AG04449 (cell line): ENCODE data around the gene IQCE.
"Not testable (repeated sequence)": the region's sequence is repeated elsewhere in the genome, so short reads cannot be mapped to it uniquely, and the experiment has no call there.

Source experiments
- CTCF ChIA-PET: fragments of 350-600 bp; formaldehyde crosslinking; extraction: SDS; loops from one replicate; lab custom pipeline; 2021; ENCODE audit warnings: antibody characterized with exemption; lab: Yijun Ruan, JAX
- POLR2A ChIA-PET: fragments of 400-600, 350-600 bp; formaldehyde crosslinking; extraction: SDS; loops from one replicate; lab custom pipeline; 2020; ENCODE audit warnings: antibody characterized with exemption, inconsistent platforms; lab: Yijun Ruan, JAX
- DNase-seq: peaks from one replicate; pipeline ENCODE4 v3.0.0-alpha.2; 2010; ENCODE audit warnings: low read depth, low spot score
- H3K4me3 ChIP-seq: 2 replicates; pipeline ENCODE4 v1.5.1; 2011; ENCODE audit warnings: low read depth, mild to moderate bottlenecking, control low read depth, low read length
- CTCF ChIP-seq: IDR thresholded peaks from one replicate; pipeline ENCODE4 v1.5.1; 2011; ENCODE audit warnings: mild to moderate bottlenecking, moderate library complexity, low read length, control low read depth, inconsistent platforms; ENCODE audit not compliant: insufficient read depth; ENCODE audit errors: missing control alignments

The IQCE gene

GRCh38 chr7:2534214-2534613, 24.6 kb upstream of the IQCE start:
- POLR2A ChIA-PET, CTCF ChIA-PET, H3K4me3 ChIP-seq, DNase-seq: not testable (repeated sequence)

DNA sequence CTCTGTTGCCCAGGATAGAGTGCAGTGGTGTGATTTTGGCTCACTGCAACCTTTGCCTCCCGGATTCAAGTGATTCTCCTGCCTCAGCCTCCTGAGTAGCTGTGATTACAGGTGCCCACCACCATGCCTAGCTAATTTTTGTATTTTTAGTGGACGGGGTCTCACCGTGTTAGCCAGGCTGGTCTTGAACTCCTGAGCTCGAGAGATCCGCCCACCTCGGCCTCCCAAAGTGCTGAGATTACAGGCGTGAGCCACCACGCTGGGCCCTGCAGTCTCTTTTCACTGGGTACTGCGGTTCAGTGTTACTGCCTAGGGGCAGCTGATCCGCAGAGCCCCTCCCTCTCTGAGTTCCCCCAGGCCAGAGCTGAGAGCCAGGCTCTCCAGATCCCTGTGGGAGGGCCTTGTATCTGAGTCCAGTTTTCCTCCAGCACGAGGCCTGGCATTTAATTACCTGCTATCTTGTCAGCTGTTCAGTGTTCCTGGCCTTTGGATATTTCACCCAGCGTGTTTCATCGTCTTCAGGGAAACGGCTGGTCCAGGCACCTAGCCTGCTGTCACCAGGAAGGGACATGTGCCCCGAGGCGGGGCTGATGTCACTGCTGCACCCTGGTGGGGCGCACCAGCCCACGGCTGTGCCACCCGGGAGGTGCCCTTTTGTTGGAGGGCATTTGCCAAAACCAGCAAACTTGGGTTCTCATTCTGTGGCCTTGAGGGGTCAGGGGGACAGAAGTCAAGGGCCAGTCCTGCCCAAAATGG, 22.7 kb upstream of the IQCE start:
- CTCF ChIA-PET, POLR2A ChIA-PET, DNase-seq, H3K4me3 ChIP-seq: not testable (repeated sequence)

- POLR2A ChIA-PET: no interaction called here
- no peak for TF ChIP-seq CTCF
- CTCF ChIA-PET: no interaction called here
- no peak for DNase-seq
- no peak overlapping the region for H3K4me3 ChIP-seq
Measured at GRCh38 chr7:2537981-2538851, 20.6 kb upstream of the IQCE start.

DNA sequence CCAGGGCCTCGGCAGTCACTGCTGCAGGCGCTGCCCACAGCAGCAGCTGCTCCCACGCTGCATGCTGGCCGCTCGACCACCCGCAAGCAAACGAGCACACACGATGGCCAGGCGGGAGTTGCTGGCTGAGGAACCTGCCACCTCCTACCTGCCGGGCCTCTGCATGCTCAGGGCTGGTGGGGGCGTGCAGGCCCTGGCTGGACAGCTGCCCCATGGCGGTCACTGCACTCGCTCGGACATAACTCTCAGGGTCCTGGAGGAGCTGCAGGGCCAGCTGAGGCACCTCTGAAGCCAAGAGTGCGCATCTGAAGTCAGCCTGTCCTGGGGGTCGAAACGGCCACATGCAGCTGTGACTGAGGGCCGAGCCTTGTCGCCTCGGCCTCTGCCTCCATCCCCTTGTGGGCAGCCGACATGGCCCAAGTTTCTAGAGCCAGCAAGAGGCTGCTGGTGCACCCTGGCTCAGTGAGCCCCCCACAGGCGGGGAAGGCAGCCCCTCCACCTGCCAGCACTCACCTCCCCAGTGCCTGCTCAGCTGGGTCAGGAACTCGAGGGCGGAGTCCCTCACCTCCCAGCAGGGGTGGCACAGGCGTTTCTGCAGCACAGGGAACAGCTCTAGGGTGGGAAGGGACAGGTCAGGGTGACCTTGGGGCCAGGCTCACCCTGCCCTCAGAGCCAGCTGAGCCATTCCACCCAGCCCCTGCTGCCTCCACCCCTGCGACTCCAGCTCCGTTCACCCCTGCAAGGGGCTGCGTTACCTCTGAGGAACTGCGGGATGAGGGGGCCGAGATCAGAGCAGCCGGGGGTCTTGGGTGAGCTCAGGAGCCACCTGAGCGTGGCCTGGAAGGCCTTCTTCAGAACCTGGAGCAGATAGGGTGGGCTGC, 19.5 kb upstream of the IQCE start:
- POLR2A ChIA-PET: no interaction called here
- H3K4me3 ChIP-seq: no peak overlapping the region
- no peak for TF ChIP-seq CTCF
- CTCF ChIA-PET: no interaction called here
- DNase-seq: no peak

DNA sequence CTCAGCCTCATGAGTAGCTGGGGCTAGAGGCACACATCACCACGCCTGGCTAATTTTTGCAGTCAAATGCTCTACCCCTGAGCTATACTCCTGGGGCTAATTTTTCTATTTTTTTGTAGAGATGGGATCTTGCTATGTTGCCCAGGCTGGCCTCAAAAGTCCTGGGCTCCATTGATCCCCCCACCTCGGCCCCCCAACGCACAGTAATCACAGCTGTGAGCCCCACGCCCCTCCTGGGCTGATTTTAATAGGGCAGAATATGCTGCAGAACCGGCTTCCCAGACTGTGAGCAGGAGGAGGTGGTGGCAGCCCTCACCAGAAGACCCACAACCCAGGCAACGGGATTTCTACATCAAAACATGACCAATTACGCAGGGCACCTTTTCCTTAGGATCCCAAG, 18.6 kb upstream of the IQCE start:
- POLR2A ChIA-PET: interaction anchor here (0.7 kb wide), 1 partner anchor 23 kb away, joined by 3 read pairs; no protein-coding TSS in a partner anchor
- CTCF ChIA-PET: interaction anchor here (0.8 kb wide), 1 partner anchor 14 kb away, joined by 3 read pairs; no protein-coding TSS in a partner anchor
- H3K4me3 ChIP-seq: no peak overlapping the region

GRCh38 chr7:2540641-2541051, 18.1 kb upstream of the IQCE start:
- TF ChIP-seq CTCF: no peak
- ChIA-PET POLR2A (no interaction called here), CTCF (interaction anchor here (0.7 to 0.8 kb wide), 2 partner anchors 15 to 72 kb away, joined by 3 to 4 read pairs; no protein-coding TSS in a partner anchor)
- DNase-seq: no peak
- H3K4me3 ChIP-seq: no peak overlapping the region

More for the DNA sequence above, 18.6 kb upstream of the IQCE start:
- DNase-seq: no peak
- no peak for TF ChIP-seq CTCF
